Cardiac fibroblast (primary cell): ENCODE data around the gene EXOC2.

Experiments used
- DNase-seq, 2 donors: peaks; one replicate each; pipeline versions ENCODE4 v3.0.0 to v3.0.0-alpha.2; 2010; ENCODE audit warnings: low read depth in 2 of 2
- H3K4me3 ChIP-seq, 2 donors: replicated peaks in 1 of 2; 1 replicate in 1 of 2; 2 replicates in 1 of 2; pipeline ENCODE4 v1.5.1; 2011; ENCODE audit warnings: low read depth in 2 of 2, low read length in 2 of 2, mild to moderate bottlenecking in 2 of 2, moderate library complexity in 1 of 2
- CTCF ChIP-seq: IDR thresholded peaks from one replicate; pipeline ENCODE4 v1.5.1; 2011; ENCODE audit warnings: low read depth, mild to moderate bottlenecking, low read length, inconsistent platforms

Gene EXOC2

GRCh38 chr6:709471-710056, 16.6 kb upstream of the EXOC2 start:
- H3K4me3 ChIP-seq = no peak overlapping the region
- DNase-seq = no peak
- TF ChIP-seq CTCF = no peak

GRCh38 chr6:708237-708598, 15.3 kb upstream of the EXOC2 start:
- no peak for TF ChIP-seq CTCF
- no peak overlapping the region for H3K4me3 ChIP-seq
- DNase-seq = peak in 1 of 2 donors; percentile 8

- H3K4me3 ChIP-seq = no peak overlapping the region
- TF ChIP-seq CTCF = no peak
- DNase-seq = no peak
These were observed 14.8 kb upstream of the EXOC2 start for GRCh38 chr6:707576-708236.

GRCh38 chr6:706819-707381, 14.0 kb upstream of the EXOC2 start:
- TF ChIP-seq CTCF = no peak
- no peak overlapping the region for H3K4me3 ChIP-seq
- DNase-seq = no peak

GRCh38 chr6:706146-706545, 13.2 kb upstream of the EXOC2 start:
- no peak overlapping the region for H3K4me3 ChIP-seq
- DNase-seq = peak in 1 of 2 donors; percentile 28
- TF ChIP-seq CTCF = no peak

- no peak for TF ChIP-seq CTCF
- DNase-seq = no peak
- H3K4me3 ChIP-seq = no peak overlapping the region
These were observed 12.1 kb upstream of the EXOC2 start for GRCh38 chr6:705047-705446.
